ENCODE results near the gene CUL5.

CUL5 gene

DNA sequence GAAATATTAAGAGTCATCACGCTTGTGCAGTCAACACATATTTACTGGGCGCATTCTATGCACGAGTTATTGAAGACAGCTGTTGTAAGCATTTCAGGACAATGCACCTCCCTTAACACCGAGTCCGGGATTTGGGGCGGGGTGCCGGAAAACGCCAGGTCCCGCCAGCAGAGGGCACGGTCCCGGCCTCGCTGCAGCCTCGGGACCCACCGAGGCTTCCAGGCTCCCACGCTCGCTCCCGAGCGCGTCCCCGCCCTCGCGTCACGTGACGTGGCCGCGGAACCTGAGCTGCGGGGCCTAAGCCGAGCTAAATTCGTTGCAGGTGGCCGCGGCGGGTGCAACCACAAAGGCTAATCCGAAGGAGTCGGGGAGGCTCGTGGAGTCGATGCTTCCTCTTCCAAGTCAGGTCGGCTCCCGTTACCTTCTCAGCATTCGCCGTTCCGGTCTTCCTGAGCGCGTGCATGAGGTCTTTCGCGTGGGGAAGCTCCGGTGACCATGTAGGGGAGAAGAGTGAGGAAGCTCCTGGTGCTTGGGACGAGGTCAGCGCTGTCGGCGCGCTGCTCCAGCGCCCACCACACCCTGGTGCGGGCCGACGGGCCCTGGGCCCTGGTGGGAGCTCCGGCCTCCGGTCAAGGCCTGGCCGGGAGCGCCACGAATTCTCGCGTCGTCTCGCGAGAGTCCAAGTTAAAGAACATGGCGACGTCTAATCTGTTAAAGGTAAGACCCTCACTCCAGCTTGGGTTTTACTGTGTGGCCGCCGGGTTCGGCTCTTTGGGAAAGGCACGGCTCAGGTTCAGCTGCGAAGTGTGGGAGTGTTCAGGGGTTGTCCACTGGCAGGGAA lies at the start of gene CUL5:
Gene CUL5, plus strand, starts transcription at position 243 of the 841 bp plus-strand sequence. Its CDS starts 451 bp downstream, at position 694.
- TF ChIP-seq, protein P1, sequence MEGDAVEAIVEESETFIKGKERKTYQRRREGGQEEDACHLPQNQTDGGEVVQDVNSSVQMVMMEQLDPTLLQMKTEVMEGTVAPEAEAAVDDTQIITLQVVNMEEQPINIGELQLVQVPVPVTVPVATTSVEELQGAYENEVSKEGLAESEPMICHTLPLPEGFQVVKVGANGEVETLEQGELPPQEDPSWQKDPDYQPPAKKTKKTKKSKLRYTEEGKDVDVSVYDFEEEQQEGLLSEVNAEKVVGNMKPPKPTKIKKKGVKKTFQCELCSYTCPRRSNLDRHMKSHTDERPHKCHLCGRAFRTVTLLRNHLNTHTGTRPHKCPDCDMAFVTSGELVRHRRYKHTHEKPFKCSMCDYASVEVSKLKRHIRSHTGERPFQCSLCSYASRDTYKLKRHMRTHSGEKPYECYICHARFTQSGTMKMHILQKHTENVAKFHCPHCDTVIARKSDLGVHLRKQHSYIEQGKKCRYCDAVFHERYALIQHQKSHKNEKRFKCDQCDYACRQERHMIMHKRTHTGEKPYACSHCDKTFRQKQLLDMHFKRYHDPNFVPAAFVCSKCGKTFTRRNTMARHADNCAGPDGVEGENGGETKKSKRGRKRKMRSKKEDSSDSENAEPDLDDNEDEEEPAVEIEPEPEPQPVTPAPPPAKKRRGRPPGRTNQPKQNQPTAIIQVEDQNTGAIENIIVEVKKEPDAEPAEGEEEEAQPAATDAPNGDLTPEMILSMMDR (IDR thresholded peaks at IDR 0.05; ENCODE audit: insufficient read depth, low read depth, low read length, missing control alignments): peak; percentile 69
- peak; percentile 91 for DNase-seq (ENCODE audit: low read depth)
- peak within 1 kb of the TSS; percentile 97 for H3K4me3 ChIP-seq (ENCODE audit: low read length)

DNA sequence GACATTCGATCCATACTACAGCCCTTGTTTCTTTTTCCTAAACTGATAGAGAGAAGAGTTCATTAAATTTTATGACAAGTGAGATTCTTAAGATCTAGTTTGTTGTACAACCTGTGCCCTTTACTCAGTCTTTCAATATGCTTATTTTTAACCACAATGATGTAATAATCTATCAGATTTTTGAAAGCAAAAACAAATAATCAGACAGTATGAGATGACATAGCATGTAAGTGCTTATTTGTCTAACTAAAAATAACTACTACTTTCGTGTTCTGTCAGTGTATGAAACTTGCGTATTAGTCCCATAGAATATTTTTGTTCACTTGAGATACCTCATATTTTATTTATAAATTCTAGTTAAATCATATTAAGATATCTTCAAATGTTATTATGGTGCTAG lies 47.2 kb upstream of the CUL5 start:
- no peak overlapping the region for H3K4me3 ChIP-seq (ENCODE audit: low read length)
- TF ChIP-seq, protein P1 (IDR thresholded peaks at IDR 0.05; ENCODE audit: insufficient read depth, low read depth, low read length, missing control alignments): no peak
- DNase-seq (ENCODE audit: low read depth): no peak

DNA sequence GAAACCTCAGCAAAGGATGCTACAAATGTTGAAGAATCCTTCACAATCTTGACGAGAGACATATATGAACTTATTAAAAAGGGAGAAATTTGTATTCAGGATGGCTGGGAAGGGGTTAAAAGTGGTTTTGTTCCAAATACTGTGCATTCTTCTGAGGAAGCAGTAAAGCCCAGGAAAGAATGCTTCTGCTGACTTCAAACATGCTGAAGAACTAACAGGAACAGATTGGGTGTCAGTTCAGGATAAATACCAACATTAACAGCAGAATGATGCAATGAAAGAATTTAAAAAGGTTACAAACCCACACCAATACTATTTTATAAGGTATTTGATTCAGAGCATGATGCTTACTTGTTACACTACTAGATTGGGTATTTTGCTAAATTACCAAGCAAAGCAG lies 46.5 kb upstream of the CUL5 start:
- TF ChIP-seq, protein P1 (IDR thresholded peaks at IDR 0.05; ENCODE audit: insufficient read depth, low read depth, low read length, missing control alignments): no peak
- H3K4me3 ChIP-seq (ENCODE audit: low read length): no peak overlapping the region
- no peak for DNase-seq (ENCODE audit: low read depth)

DNA sequence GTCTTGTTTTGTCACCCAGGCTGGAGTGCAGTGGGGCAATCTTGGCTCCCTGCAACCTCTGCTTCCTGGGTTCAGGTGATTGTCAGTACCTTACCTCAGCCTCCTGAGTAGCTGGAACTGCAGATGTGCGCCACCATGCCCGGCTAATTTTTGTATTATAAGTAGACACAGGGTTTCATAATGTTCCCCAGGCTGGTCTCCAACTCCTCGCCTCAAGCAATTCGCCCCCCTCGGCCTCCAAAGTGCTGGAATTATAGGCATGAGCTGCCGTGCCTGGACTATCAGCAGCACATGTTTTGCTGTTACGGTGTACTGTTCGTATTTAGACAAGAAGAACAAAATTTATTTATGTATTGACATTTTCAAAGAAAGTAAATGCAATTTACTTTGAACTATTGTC lies 45.6 kb upstream of the CUL5 start:
- TF ChIP-seq, protein P1 (IDR thresholded peaks at IDR 0.05; ENCODE audit: insufficient read depth, low read depth, low read length, missing control alignments): no peak
- no peak for DNase-seq (ENCODE audit: low read depth)
- no peak overlapping the region for H3K4me3 ChIP-seq (ENCODE audit: low read length)

DNA sequence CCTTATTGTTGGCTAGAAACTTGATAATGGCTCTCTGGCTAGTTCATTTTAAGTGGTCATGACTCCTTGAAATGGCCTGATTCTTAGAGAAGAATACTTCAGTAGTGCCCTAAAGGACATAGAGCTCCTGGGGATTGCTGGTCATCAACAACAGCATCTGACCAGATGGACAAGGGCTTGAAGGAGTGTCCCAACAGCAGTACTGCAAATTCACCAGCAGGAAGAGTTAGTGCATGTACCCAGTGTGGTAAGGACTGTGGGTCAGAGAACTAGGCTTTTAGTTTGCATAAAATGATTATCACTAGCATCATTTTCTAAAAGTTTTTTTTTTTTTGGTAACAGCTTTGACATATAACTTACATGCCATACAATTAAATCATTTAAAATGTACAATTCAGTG lies 39.5 kb upstream of the CUL5 start:
- no peak for DNase-seq (ENCODE audit: low read depth)
- no peak overlapping the region for H3K4me3 ChIP-seq (ENCODE audit: low read length)
- TF ChIP-seq, protein P1 (IDR thresholded peaks at IDR 0.05; ENCODE audit: insufficient read depth, low read depth, low read length, missing control alignments): peak; percentile 22

DNA sequence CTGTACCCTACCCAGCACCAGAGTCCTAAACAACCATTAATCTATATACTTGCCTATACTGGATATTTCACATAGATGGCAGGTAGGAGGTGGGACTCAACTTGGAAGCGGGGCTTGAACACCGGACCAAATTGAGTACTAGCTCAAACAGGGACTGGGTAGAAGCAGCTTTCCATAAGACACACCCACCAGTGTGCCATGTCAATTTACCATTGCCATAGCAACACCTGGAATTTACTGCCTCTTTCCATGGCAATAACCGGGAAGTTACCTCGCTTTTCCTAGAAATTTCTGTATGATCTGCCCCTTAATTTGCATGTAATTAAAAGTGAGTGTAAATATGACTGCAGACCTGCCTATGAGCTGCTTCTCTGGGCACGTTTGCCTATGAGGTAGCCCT lies 38.6 kb upstream of the CUL5 start:
- DNase-seq (ENCODE audit: low read depth): no peak
- TF ChIP-seq, protein P1 (IDR thresholded peaks at IDR 0.05; ENCODE audit: insufficient read depth, low read depth, low read length, missing control alignments): no peak

DNA sequence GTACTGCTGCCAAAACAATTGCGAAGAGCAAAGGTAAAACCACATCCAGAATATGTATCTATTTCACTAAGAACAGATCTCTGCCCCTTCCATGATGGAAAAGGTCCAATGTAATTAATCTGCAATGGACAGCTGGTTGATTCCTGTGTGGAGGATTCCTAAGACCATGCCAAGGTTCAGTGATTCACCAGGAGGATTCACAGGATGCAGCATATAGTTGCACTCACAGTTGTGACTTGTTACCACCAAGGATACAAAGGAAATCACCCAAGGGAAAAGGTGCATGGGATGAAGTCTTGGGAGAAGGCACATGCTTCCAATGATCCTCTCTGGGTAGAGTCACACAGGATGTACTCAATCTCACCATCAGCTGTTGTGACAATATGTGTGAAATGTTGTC lies 35.1 kb upstream of the CUL5 start:
- no peak for DNase-seq (ENCODE audit: low read depth)
- TF ChIP-seq, protein P1 (IDR thresholded peaks at IDR 0.05; ENCODE audit: insufficient read depth, low read depth, low read length, missing control alignments): no peak
- H3K4me3 ChIP-seq (ENCODE audit: low read length): no peak overlapping the region

More for the DNA sequence above, 38.6 kb upstream of the CUL5 start:
- no peak overlapping the region for H3K4me3 ChIP-seq (ENCODE audit: low read length)

All from epithelial cell of esophagus (primary cell).